Measurements from ENCODE around the gene HDAC4.

GRCh38 chr2:239195318-239195871, 205.4 kb downstream of the HDAC4 start:
- TF ChIP-seq CTCF (IDR thresholded peaks at IDR 0.05) (no peak), POLR2A (IDR thresholded peaks at IDR 0.05) (no peak)
